NK-92 (cell line): ENCODE data around the gene CTSF.
"Not testable (repeated sequence)": the region's sequence is repeated elsewhere in the genome, so short reads cannot be mapped to it uniquely, and the experiment has no call there.

Experiments used
- DNase-seq: peaks from one replicate; lab custom pipeline; 2025; ENCODE audit not compliant: unreplicated experiment; lab: John Stamatoyannopoulos, UW

The CTSF gene

DNA sequence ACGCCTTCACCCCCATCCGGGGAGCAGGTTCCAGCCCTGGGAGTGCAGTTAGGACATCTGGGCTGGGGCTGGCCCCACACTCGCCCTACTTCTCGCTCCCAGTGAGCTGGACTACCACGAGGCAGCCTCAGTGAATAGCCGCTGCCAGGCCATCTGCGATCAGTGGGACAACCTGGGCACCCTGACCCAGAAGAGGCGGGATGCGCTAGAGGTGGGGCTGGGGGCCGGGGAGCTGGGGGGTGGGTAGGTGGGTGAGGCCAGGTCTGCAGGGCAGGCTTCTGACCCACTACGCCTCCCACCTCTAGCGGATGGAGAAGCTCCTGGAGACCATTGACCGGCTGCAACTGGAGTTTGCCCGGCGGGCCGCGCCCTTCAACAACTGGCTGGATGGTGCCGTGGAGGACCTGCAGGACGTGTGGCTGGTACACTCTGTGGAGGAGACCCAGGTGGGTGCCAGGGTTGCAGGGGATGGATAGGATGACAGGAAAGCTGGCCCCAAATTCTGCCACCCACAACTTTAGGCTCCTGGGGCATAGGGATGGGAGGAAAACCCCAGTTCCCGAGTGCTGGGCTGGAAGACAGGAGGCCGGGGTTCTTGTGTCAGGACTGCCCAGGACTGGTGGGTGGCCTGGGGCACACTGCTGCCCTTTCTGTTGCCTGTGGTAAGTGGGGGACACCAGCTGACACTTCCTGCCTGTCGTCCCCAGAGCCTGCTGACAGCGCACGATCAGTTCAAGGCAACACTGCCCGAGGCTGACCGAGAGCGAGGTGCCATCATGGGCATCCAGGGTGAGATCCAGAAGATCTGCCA lies 8.3 kb downstream of the CTSF start:
- DNase-seq = no peak

DNA sequence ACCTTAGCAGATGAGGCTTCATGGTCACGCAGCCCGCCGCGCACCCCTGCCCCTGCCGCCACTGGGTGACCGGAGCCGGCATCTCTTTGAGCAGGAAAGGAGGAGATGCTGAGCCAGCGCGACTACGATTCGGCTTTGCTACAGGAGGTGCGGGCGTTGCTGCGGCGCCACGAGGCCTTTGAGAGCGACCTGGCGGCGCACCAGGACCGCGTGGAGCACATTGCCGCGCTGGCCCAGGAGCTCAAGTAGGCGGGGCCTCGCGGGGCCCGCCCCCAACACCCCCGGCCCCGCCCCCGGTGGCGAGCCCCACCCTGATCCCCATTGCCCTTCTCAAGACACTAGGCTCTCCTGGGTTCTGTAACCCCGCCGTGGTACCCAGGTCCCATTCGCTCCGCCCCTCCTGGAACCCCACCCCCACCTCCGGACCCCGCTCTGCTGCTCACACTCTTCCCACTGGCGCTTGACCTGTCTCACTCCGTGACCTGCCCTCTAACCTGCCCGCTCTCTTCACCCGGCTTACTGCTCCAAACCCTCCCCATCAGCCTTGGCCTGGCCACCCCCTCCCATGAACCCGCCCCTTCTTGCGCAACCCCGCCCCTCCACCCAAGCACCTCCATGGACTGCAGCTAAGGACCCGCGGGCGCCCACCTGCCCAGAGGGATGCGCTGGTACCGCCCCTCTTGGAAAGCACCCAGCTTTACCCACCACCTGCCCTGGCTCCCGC lies 9.1 kb downstream of the CTSF start:
- DNase-seq = no peak

DNA sequence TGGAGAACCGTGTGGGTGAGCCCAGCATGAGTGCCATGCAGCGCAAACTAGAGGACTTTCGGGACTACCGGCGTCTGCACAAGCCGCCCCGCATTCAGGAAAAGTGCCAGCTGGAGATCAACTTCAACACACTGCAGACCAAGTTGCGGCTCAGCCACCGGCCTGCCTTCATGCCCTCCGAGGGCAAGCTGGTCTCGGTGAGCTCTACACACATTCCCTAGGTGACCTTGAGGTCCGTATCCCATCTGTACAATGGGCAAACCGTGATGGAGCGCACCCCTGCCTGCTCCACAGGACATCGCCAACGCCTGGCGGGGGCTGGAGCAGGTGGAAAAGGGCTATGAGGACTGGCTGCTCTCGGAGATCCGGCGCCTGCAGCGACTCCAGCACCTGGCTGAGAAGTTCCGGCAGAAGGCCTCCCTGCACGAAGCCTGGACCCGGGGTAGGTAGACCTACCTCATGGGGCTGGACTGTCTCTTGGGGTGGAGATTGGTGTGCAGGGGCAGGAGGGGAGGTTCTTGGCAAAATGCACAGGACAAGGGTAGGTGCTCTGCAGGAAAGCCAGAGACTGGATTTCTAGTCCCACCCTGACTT lies 10.6 kb downstream of the CTSF start:
- no peak for DNase-seq

DNA sequence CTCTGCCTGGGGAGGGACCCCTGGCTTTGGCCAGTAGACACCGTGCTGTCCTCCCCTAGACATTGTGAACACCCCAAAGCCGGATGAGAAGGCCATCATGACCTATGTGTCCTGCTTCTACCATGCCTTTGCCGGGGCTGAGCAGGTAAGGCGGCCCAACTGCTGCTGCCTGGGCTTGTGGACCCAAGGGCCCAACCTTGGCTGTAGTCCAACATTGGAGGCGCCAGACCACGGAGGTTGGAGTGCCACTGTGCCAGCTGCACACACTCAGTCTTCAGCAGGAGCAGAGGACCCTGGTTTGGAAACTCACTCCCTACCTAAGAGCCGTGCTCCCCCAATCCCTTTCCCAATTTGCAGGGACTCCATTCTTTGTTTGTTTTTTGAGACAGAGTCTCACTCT lies 12.3 kb downstream of the CTSF start:
- no peak for DNase-seq

DNA sequence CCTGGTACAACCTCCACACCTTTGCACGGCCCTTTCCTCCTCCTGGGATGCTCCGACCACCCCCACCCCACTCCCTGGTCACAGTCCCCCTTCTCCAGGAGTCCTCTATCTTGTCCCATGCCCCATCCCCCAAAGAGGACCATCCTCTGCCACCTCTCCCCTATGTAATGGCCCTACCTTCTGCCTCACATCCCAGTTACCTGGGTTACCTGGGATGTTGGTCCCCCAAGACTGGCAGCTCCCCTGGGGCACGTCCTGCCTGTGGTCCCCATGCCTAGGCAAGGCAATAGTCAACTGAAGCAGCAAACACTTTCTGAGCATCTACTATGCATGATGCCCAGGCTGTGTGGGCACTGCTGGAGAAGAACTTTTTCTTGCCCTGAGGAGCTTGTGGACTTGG lies 13.0 kb downstream of the CTSF start:
- DNase-seq = no peak

DNA sequence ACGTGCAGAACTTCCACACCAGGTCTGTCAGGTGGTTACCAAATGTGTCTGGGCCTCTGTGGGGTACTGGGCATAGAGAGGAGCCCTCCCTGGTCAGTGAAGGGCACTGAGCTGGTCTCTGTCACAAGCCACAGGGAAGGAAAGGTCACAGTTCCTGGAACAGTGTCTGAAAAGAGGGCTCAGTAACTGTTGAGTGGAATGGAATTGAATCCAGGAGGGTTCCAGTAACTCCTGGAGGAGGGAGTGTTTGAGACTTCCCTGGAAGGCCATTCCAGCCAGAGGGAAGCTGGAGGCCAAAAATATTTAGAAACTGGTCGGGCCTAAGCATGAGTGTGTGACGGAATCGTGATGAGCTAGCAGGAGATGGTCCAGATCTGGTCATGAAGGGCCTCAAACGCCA lies 13.8 kb downstream of the CTSF start:
- no peak for DNase-seq

DNA sequence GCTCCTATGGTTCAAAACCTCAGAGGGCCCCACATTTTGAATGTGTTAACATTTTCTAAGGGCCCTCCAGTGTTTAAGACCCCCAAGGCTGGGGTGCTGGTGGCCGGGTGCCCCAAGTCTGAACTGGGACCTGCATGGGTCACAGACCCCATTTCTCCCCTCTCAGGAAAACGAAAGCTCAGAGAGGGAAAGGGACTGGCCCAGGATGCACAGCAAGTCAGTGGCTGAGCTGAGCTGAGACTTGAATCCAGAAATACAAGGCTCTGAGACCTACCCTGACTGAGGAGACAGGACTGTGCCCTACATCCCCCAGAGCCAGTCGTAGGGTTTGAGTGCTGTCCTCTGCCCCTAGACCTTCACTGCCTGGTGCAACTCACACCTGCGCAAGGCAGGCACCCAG lies 17.5 kb downstream of the CTSF start:
- DNase-seq = no peak

DNA sequence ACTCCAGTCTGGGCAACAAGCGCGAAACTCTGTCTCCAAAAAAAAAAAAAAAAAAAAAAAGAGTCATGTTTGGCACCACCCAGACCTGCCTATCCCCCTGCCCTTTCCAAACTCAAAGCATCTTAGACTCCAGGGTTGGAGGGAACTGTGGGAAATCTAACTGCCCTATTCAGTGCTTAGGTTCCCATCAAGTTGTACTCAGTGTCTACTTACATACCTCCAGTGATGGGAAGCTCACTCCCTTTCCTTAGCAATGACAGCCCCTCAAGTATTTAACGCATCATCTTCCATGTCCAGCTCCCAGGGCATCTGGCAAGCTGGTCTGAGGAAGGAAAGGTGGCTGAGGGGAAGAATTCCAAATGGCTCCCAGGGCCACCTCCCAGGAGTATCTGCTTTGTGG lies 18.7 kb downstream of the CTSF start:
- no peak for DNase-seq

DNA sequence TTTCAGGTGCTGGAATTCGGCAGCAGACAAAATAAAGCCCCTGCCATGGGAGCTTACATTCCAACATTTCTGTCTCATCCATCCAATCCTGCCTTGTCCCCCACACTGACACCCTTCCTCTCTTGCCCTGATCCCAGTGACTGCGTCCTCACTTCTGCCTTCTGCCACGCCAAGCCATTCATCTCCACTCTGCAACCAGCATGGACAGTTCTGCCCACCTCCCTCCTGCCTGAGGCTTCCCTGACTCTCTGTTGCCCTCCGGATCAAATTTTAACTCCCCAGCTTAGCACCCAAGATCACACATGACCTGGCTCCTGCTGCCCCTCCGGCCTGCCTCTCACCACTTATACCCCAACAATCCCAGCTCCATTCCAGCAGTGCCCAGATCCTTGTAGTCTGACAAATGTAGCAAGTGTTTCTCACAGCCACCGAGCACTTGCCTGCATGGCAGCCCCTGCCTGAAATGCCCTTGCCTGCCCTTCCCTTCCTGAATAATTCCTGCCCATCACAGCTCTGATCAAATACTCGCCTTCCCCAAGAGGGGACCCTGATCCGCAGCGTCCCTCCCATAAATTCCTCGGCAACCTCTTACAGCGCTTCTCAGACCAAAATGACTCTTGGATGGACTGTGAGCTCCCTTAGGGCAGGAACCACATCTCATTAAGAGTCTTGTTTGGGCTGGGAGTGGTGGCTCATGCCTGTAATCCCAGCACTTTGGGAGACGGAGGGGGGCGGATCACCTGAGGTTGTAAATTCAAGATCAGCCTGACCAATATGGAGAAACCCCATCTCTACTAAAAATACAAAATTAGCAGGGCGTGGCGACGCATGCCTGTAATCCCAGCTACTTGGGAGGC lies 19.4 kb downstream of the CTSF start:
- no peak for DNase-seq

DNA sequence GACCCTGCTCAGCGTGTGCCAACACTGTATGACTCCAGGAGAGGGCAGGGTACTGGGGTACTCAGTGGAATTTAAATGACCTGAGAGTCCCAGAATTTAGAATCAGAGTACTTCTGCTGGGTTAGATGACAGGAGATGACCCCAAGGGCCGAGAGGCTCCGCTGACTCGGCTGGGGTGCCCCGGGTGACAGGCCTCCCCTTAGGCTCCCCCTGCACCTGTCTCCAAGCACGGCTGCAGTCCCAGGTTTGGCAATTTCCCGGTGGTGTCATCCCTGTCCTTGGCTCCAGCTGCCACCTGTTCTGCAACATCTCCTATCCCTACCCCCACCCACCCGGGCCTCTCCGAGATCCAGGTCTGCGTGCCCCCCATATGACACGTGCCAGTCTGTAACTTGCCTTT lies 20.4 kb downstream of the CTSF start:
- DNase-seq = no peak

DNA sequence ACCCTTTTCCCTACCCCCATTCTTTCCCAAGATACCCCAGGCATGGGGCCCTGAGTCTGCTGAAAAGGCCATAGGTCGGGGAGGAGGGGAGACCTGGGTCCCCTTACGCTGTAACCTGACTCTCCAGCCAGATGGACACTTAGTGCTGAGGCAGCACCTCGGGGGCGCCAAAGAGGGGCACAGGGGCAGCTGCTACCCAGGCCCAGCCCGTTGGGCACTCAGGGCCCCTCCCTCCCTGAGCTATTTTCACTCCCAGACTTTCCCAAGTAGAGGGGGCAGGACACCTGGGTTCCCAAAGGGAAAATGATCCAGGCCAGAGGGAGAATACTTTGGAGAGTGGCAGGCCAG lies 20.8 kb downstream of the CTSF start:
- DNase-seq = no peak

DNA sequence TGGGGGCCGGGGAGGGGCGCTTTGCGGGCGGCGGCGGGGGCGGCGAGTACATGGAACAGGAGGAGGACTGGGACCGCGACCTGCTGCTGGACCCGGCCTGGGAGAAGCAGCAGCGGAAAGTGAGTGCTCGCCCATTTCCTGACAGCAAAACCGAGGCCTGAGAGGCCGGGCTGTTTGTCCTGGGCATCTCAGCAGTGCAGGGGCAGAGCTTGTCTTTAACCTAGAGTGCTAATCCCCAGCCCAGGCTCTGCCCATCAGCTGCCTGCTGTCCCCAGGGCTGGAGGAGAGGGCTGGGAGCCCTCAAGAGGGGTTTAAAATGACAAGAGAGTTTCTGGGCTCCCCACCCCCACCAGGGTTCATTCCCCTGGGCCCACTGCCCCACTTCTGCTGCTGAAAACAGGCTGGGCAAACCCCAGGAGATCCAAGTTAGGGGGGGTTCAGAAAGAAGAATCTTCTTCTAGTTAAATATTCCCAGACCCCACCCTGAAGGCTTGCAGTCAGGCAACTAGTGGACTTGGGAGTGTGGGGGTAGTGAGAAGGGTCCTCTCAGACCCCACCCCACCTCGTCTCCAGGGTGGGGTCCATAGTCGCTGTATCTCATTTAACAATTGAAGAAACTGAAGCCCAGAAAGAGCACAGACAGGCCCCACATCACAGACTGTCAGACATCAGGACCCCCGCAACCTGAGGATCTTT lies 21.3 kb downstream of the CTSF start:
- DNase-seq = no peak

DNA sequence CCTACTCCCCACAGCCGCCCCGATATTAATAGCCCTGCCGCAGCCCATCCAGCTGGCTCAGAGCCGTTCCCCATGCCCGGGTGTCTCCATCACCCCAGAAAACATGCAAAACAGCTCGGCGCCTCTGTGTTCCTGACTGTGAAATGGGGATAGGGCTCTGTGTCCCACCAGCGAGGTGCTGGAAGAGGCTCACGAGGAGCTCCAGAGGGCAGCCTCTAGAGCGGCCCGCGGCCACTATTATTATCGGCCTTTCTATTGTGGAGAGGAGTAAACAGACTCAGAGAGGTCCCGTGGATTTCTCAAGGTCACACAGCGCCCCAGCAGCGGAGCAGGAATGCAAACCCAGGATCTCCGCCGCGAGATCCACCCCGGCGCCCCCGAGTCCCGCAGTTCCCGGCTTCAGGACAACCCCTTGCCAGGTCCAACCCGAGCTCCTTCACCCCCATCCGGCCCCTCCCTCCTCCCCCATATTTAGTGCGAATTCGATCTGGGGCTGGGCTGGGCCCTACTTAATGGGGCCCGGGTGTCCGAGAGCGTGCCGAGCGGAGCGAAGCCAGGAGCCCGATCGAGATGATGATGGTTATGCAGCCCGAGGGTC lies 21.9 kb downstream of the CTSF start, which contains the start of gene ACTN3:
Gene ACTN3 (plus strand): TSS at position 536 of the 598 bp plus-strand sequence. CDS start 35 bp downstream, at position 571.
- DNase-seq = no peak

DNA sequence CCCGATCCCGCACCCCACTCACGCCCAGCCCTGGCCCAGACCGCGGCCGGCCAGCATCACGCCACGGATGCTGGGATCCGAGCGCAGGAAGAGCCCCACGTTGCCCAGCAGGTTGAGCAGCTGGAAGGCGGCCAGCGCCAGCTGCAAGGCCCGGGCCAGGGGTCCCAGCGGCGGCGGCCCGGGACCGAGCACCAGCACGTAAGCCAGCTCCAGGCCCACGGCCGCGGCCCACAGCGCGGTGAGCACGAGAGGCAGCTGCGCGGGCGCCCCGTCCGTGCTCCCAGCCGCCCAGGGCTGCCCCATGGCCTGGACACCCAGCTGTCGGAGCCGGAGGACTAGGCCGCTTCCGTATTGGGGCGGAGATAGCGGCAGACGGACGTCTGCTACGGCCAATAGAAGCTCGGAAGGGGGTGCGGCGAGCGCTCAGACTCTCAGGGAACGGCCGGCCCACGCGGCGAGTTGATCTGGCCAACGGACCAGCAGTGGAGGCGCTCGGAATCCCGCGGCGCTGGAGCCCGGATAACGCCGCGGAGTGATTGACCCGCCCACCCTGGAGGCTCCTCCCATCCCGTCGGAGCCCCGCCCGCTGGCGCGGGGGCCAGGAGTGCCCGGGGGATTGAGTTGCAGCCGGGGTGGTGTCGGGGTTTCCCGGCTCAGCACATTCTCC lies 22.6 kb downstream of the CTSF start, which contains the start of gene ZDHHC24:
Gene ZDHHC24 (minus strand): TSS at position 348 of the 667 bp plus-strand sequence. CDS start 45 bp downstream, at position 303.
- DNase-seq = no peak

DNA sequence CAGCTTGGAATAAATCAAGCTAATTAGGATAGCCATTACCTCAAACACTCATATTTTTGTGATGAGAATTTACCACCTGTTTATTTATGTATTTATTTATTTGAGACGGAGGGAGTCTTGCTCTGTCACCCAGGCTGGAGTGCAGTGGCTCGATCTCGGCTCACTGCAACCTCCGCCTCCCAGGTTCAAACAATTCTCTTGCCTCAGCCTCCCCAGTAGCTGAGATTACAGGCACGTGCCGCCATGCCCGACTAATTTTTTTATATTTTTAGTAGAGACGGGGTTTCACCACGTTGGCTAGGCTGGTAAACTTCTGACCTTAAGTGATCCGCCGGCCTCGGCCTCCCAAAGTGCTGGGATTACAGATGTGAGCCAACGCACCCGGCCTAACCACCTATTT lies 23.5 kb downstream of the CTSF start:
- DNase-seq = not testable (repeated sequence)

DNA sequence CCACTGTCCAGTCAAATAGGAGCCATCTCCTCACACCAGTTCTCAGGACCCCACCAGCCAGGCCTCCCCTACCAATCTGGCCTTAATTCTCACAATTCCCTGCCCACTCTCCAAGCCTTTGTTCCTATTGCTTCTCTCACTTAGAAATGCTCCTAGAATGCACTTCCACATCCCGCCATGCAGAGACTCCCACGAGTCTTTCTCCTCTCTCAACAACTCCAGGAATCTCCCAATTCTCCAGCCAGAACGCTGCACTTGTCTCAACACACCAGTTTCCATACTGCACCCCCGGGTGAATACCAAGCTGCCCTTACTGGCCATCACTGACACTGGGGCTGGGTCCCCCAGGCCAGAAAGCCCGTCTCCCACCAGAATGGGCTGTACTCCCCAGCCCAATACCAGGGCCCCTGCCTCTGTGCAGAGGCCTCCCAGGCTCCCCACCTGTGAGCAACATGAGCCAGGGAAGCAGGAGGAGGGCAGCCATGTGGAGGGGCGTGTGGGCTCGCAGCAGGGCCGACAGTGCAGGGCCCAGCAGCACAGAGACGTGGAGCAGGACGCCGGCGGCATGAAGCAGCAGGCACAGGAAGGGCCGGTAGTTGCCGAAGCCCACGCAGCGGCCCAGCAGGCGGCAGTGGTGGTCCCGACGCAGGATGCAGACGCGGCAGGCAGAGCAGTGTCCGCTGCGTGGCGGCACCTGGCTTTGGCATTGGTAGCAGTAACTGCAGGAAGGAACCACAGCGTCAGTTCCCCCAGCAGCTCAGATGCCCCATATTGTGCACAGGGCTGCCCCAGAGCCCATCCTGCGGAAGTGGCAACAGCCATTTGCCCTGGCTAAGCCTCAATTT lies 24.9 kb downstream of the CTSF start:
- no peak for DNase-seq

DNA sequence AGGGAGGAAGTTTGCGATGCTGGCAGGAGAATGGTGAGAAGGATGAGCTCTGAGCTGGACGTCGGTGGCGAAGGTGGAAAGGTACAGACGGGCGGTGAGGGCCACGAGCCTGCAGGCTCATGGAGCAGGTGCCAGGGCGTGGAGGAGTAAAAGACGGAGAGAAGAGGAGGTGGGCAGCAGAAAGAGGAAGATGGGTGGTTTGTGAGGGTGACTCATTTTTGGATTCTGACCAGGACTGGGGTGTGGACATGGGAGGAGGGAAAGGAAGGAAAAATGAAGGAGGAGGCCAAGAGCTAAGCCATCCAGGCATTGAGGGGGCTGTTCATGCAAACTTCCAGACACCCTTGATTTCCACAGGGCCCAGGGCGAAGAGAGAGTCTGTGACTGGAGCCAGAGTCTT lies 26.0 kb downstream of the CTSF start:
- DNase-seq = no peak

DNA sequence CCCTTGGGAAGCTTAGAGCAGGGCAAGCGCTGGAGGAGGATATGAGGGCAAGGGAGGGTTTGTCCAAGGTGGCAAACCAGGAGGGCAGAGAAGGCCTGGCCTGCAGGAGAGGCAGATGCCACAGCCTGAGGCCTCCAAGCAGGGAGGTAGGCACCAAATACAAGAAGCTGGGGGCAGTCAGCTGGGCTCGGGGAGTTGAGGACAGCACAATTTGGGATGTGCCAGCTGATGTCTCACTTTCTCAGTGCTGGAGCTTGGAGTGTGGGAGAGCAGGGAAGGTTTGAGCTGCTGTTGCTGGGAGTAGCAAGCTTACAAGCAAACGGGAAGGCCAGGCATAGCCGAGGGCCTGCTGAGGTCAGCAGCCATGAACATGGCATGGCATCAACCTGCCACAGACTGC lies 26.5 kb downstream of the CTSF start:
- no peak for DNase-seq

DNA sequence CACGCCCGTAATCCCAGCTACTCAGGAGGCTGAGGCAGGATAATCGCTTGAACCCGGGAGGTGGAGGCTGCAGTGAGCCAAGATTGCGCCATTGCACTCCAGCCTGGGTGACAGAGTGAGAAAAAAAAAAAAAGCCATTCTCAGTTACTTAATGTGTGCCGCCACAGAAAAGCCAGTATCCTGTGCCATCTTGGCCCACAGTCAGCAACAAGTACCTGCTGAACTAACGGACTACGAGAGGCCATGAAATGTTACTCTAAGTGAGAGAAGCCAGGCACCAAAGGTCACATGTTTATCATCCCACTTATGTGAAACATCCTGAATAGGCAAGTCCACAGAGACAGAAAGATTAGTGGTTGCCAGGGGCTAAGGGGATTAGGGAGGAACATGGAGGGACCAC lies 27.8 kb downstream of the CTSF start:
- DNase-seq = not testable (repeated sequence)
